Suprapubic skin (tissue), 3 donors: ENCODE measurements around the gene TMEM145.

Experiments
- CTCF ChIP-seq, 2 donors: fragments of 200-600 bp in 1 of 2; fragments of 450-650 bp in 1 of 2; sonication (generic) in 1 of 2; IDR thresholded peaks; one replicate each; pipeline ENCODE4 v1.5.1; 2016 to 2019; ENCODE audit warnings: antibody characterized with exemption in 2 of 2, mild to moderate bottlenecking in 1 of 2, moderate library complexity in 1 of 2
- EP300 ChIP-seq: sonication (generic); formaldehyde crosslinking; IDR thresholded peaks from one replicate; pipeline ENCODE4 v1.6.1; 2017; ENCODE audit warnings: antibody characterized with exemption

GRCh38 chr19:42268142-42268703, 44.9 kb upstream of the TMEM145 start:
- TF ChIP-seq CTCF (IDR thresholded peaks at IDR 0.05) (no peak), EP300 (no peak)
